Smooth muscle cell (in vitro differentiated cells): Measurements from ENCODE around the gene TMEM161A. TPM values are rescaled to one million over a fixed set of nuclear protein-coding genes. Genes with fewer than 3 reads are reported as not detected.

Experiments used
- DNase-seq: peaks from one replicate; lab custom pipeline; 2025; ENCODE audit not compliant: unreplicated experiment; lab: John Stamatoyannopoulos, UW
- H2AFZ ChIP-seq: fragments of 200-600 bp; sonication (generic); 2 replicates; pipeline ENCODE4 v1.6.0; 2016; ENCODE audit warnings: antibody characterized with exemption, low read depth, mild to moderate bottlenecking
- H3F3A ChIP-seq: fragments of 200-600 bp; sonication (generic); 2 replicates; pipeline ENCODE4 v1.6.0; 2017; ENCODE audit warnings: antibody characterized with exemption, low read depth
- H3K27ac ChIP-seq: fragments of 200-600 bp; sonication (generic); 2 replicates; pipeline ENCODE4 v1.5.1; 2016; ENCODE audit warnings: low read depth, mild to moderate bottlenecking
- H3K27me3 ChIP-seq: fragments of 200-600 bp; sonication (generic); 2 replicates; pipeline ENCODE4 v1.6.1; 2016; ENCODE audit warnings: low read depth, mild to moderate bottlenecking
- H3K36me3 ChIP-seq: fragments of 200-600 bp; sonication (generic); 2 replicates; pipeline ENCODE4 v1.5.1; 2016; ENCODE audit warnings: low read depth
- H3K4me1 ChIP-seq: fragments of 200-600 bp; sonication (generic); 2 replicates; pipeline ENCODE4 v1.5.1; 2016; ENCODE audit warnings: low read depth
- H3K4me2 ChIP-seq: fragments of 200-600 bp; sonication (generic); 2 replicates; pipeline ENCODE4 v1.6.0; 2016; ENCODE audit warnings: mild to moderate bottlenecking
- H3K4me3 ChIP-seq: fragments of 200-600 bp; sonication (generic); 2 replicates; pipeline ENCODE4 v1.5.1; 2016; ENCODE audit warnings: mild to moderate bottlenecking
- H3K79me2 ChIP-seq: fragments of 200-600 bp; sonication (generic); 2 replicates; pipeline ENCODE4 v1.6.0; 2016; ENCODE audit warnings: low read depth, mild to moderate bottlenecking
- H3K9ac ChIP-seq: fragments of 200-600 bp; sonication (generic); 2 replicates; pipeline ENCODE4 v1.6.0; 2016; ENCODE audit warnings: low read depth
- H3K9me3 ChIP-seq: fragments of 200-600 bp; sonication (generic); replicated peaks from 2 replicates; pipeline ENCODE4 v1.5.1; 2016; ENCODE audit warnings: low read depth
- H4K20me1 ChIP-seq: fragments of 200-600 bp; sonication (generic); 2 replicates; pipeline ENCODE4 v1.6.0; 2016; ENCODE audit warnings: low read depth
- WGBS: methylation state at CpG from one replicate; pipeline ENCODE4 v1.1.7; 2016; ENCODE audit warnings: low lambda C conversion rate; 5-methylcytosine and 5-hydroxymethylcytosine counted together
- polyA plus RNA-seq: library from polyadenylated mRNA; unstranded; fragments of >200 nt; fragmentation: Nextera tagmentation; extraction: Ambion mirVana; gene quantifications from 2 replicates; pipeline ENCODE4 v1.2.1, GENCODE V29; 2016
- total RNA-seq: library from RNA; depleted of rRNA; stranded (reverse); fragments of >200 nt; gene quantifications from 2 replicates; pipeline ENCODE4 v1.2.3, GENCODE V29; 2014
- TF ChIP-seq, protein P1 (sequence below): fragments of 200-600 bp; sonication (generic); IDR thresholded peaks from 2 replicates; pipeline ENCODE4 v1.5.1; 2017; ENCODE audit warnings: borderline replicate concordance, mild to moderate bottlenecking, antibody characterized with exemption; ENCODE audit not compliant: insufficient read depth, poor library complexity, severe bottlenecking

TMEM161A gene
- total and polyA plus RNA-seq, 2 experiments from 2014 or later = 30.3 to 47.8 TPM

DNA sequence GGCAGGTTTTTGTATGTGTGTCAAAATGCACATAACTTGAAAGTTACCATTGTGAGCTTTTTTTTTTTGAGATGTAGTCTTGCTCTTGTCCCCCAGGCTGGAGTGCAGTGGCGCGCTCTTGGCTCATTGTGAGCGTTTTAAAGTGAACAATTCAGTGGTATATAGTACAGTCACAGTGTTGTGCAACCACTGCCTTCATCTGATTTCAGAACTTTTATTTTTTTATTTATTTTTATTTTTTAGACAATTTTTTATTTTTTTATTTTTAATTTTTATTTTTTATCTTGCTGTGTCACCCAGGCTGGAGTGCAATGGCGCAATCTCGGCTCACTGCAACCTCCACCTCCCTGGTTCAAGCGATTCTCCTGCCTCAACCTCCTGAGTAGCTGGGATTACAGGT lies 59.5 kb downstream of the TMEM161A start:
- peaks cover 47% of the 10 kb centered on the region for H4K20me1 ChIP-seq
- no peak overlapping the region for H2AFZ ChIP-seq
- WGBS = 94% methylated on average over 6 of the region's 6 CpGs
- TF ChIP-seq, protein P1, sequence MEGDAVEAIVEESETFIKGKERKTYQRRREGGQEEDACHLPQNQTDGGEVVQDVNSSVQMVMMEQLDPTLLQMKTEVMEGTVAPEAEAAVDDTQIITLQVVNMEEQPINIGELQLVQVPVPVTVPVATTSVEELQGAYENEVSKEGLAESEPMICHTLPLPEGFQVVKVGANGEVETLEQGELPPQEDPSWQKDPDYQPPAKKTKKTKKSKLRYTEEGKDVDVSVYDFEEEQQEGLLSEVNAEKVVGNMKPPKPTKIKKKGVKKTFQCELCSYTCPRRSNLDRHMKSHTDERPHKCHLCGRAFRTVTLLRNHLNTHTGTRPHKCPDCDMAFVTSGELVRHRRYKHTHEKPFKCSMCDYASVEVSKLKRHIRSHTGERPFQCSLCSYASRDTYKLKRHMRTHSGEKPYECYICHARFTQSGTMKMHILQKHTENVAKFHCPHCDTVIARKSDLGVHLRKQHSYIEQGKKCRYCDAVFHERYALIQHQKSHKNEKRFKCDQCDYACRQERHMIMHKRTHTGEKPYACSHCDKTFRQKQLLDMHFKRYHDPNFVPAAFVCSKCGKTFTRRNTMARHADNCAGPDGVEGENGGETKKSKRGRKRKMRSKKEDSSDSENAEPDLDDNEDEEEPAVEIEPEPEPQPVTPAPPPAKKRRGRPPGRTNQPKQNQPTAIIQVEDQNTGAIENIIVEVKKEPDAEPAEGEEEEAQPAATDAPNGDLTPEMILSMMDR = no peak
- no peak overlapping the region for H3K9ac ChIP-seq
- no peak overlapping the region for H3K4me3 ChIP-seq
- H3K36me3 ChIP-seq = no peaks in the 10 kb centered on the region
- H3K9me3 ChIP-seq = no peaks in the 10 kb centered on the region
- no peak overlapping the region for H3K27ac ChIP-seq
- H3F3A ChIP-seq = no peaks in the 10 kb centered on the region
- no peak for DNase-seq
- H3K4me2 ChIP-seq = no peak overlapping the region
- H3K27me3 ChIP-seq = no peaks in the 10 kb centered on the region
- H3K4me1 ChIP-seq = no peaks in the 10 kb centered on the region
- H3K79me2 ChIP-seq = no peaks in the 10 kb centered on the region

DNA sequence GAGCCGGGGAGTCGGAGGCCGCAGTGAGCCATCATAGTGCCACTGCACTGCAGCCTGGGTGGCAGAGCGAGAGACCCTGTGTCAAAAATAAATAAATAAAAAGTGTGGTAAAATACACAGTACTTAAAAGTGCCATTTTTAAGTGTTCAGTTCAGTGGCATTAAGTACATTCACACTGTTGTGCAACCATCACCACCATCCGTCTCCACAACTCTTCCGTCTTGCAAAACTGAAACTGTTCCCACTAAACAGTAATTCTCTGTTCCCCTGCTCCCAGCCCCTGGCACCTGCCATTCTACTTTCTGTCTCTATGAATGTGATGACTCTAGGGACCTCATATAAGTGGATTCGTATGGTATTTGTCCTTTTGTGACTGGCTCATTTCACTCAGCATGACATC lies 61.2 kb downstream of the TMEM161A start:
- no peak overlapping the region for H3K4me3 ChIP-seq
- WGBS = 94% methylated on average over 7 of the region's 7 CpGs
- H3F3A ChIP-seq = no peaks in the 10 kb centered on the region
- no peaks in the 10 kb centered on the region for H3K9me3 ChIP-seq
- H3K36me3 ChIP-seq = no peaks in the 10 kb centered on the region
- no peak overlapping the region for H2AFZ ChIP-seq
- H3K9ac ChIP-seq = no peak overlapping the region
- H3K79me2 ChIP-seq = no peaks in the 10 kb centered on the region
- peaks cover 57% of the 10 kb centered on the region for H4K20me1 ChIP-seq
- H3K4me2 ChIP-seq = no peak overlapping the region
- DNase-seq = no peak
- TF ChIP-seq, protein P1 = no peak
- H3K27me3 ChIP-seq = no peaks in the 10 kb centered on the region
- no peaks in the 10 kb centered on the region for H3K4me1 ChIP-seq
- no peak overlapping the region for H3K27ac ChIP-seq

DNA sequence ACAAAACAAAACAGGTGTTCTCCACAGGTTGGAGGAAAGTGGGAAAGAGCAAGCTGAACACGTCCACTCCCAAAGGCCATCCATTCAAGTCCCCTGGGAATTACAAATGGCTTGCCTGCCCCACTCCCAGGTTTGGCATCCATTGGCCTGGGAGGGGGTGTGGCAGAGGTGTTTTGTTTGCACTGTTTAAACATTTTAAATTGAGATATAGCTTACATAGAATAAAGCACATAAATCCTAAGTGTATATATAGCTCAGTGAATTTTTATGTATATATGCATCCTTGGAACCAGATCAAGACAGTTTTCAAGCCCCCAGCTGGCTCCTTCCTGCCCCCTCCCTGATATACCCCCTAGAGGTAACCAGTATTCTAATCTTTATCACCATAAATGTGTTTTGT lies 61.8 kb downstream of the TMEM161A start:
- Histone ChIP-seq H3K9me3 (no peaks in the 10 kb centered on the region), H3K4me2 (no peak overlapping the region), H3K4me3 (no peak overlapping the region), H3F3A (no peaks in the 10 kb centered on the region), H3K79me2 (no peaks in the 10 kb centered on the region), H3K36me3 (no peaks in the 10 kb centered on the region), H4K20me1 (peaks cover 58% of the 10 kb centered on the region), H3K4me1 (no peaks in the 10 kb centered on the region), H2AFZ (no peak overlapping the region), H3K27ac (no peak overlapping the region), H3K27me3 (no peaks in the 10 kb centered on the region), H3K9ac (no peak overlapping the region)
- TF ChIP-seq, protein P1 = no peak
- whole genome bisulfite sequencing = 86% methylated on average over 1 of the region's 1 CpG
- no peak for DNase-seq

DNA sequence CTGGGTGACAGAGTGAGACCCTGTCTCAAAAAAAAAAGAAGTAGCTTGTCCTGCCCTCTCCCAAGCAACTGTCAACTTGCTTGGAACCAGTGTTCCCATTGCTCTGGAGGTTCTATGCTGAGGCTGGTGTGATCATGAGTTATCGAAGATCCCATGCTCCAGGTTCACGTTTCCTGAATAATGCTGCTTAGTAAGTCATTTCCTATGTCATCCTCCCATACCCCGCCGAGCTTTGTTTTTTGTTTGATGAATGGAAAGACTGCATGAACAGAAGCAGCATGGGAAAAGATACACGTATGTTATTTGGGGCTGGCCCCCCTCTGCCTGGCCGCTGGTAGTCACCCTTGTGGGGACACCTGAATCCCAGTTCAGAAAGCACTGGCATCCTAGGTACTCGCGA lies 63.2 kb downstream of the TMEM161A start:
- WGBS = 91% methylated on average over 8 of the region's 8 CpGs
- no peak overlapping the region for H3K4me2 ChIP-seq
- TF ChIP-seq, protein P1 = no peak
- no peak overlapping the region for H2AFZ ChIP-seq
- H3K79me2 ChIP-seq = no peaks in the 10 kb centered on the region
- no peak overlapping the region for H3K9ac ChIP-seq
- no peak overlapping the region for H3K4me3 ChIP-seq
- DNase-seq = no peak
- no peak overlapping the region for H3K27ac ChIP-seq
- H4K20me1 ChIP-seq = peaks cover 49% of the 10 kb centered on the region
- no peaks in the 10 kb centered on the region for H3K4me1 ChIP-seq
- H3F3A ChIP-seq = no peaks in the 10 kb centered on the region
- no peaks in the 10 kb centered on the region for H3K9me3 ChIP-seq
- no peaks in the 10 kb centered on the region for H3K36me3 ChIP-seq
- no peaks in the 10 kb centered on the region for H3K27me3 ChIP-seq
